Limb (tissue), 2 donors: ENCODE measurements around the gene ANKAR.
"Not testable (repeated sequence)": the region's sequence is repeated elsewhere in the genome, so short reads cannot be mapped to it uniquely, and the experiment has no call there.

ENCODE experiments used
- DNase-seq, 2 donors: peaks; one replicate each; pipeline ENCODE4 v3.0.0-alpha.2; 2016; ENCODE audit errors: extremely low spot score in 2 of 2

Gene ANKAR

GRCh38 chr2:189658306-189659212, 15.9 kb upstream of the ANKAR start:
- DNase-seq = no peak

- no peak for DNase-seq
Observed at GRCh38 chr2:189659734-189660133, 14.7 kb upstream of the ANKAR start.

- DNase-seq = no peak
Observed at GRCh38 chr2:189660803-189661147, 13.7 kb upstream of the ANKAR start.

- peak; percentile 98 to 100 for DNase-seq
Observed at GRCh38 chr2:189661148-189661956, 13.1 kb upstream of the ANKAR start, which contains the start of gene ASNSD1. Gene ASNSD1 (plus strand): TSS chr2:189661459. CDS start chr2:189666133, 4,674 bp downstream.

GRCh38 chr2:189661957-189662321, 12.5 kb upstream of the ANKAR start:
- no peak for DNase-seq

GRCh38 chr2:189662669-189663226, 11.7 kb upstream of the ANKAR start:
- DNase-seq = no peak

- DNase-seq = not testable (repeated sequence)
Observed at GRCh38 chr2:189663319-189663718, 11.2 kb upstream of the ANKAR start.

GRCh38 chr2:189669913-189670312, 4.6 kb upstream of the ANKAR start:
- no peak for DNase-seq

GRCh38 chr2:189673661-189674373, 653 bp upstream of the ANKAR start:
- no peak for DNase-seq

GRCh38 chr2:189676471-189676870, 2.0 kb downstream of the ANKAR start:
- no peak for DNase-seq

- DNase-seq = no peak
Observed at GRCh38 chr2:189679226-189679625, 4.8 kb downstream of the ANKAR start.

- no peak for DNase-seq
Observed at GRCh38 chr2:189681203-189681602, 6.7 kb downstream of the ANKAR start.

- no peak for DNase-seq
Observed at GRCh38 chr2:189681903-189682302, 7.4 kb downstream of the ANKAR start.

GRCh38 chr2:189683348-189683747, 8.9 kb downstream of the ANKAR start:
- DNase-seq = no peak

- no peak for DNase-seq
Observed at GRCh38 chr2:189684811-189685210, 10.3 kb downstream of the ANKAR start.

GRCh38 chr2:189685540-189686229, 11.2 kb downstream of the ANKAR start:
- DNase-seq = no peak

GRCh38 chr2:189687796-189688195, 13.3 kb downstream of the ANKAR start:
- DNase-seq = not testable (repeated sequence)

- DNase-seq = no peak
Observed at GRCh38 chr2:189696223-189696622, 21.8 kb downstream of the ANKAR start.

GRCh38 chr2:189698020-189698887, 23.8 kb downstream of the ANKAR start:
- DNase-seq = peak in 1 of 2 donors; percentile 43

GRCh38 chr2:189700681-189701080, 26.2 kb downstream of the ANKAR start:
- no peak for DNase-seq
